Trophoblast cell (in vitro differentiated cells and primary cell): Measurements from ENCODE around the gene ALDH18A1.

Source experiments
- DNase-seq, 2 donors: peaks; one replicate each; pipeline ENCODE4 v3.0.0-alpha.2; 2016
- H2AFZ ChIP-seq: 2 replicates; pipeline ENCODE4 v1.6.1; 2013; ENCODE audit warnings: low read length, moderate library complexity, mild to moderate bottlenecking; ENCODE audit not compliant: insufficient read depth, poor library complexity
- H2AK5ac ChIP-seq: 2 replicates; pipeline ENCODE4 v1.6.1; 2013; ENCODE audit warnings: mild to moderate bottlenecking, low read length
- H2BK120ac ChIP-seq: 2 replicates; pipeline ENCODE4 v1.6.1; 2013; ENCODE audit warnings: low read length, mild to moderate bottlenecking, moderate library complexity; ENCODE audit not compliant: insufficient read depth, poor library complexity
- H2BK12ac ChIP-seq: 2 replicates; pipeline ENCODE4 v1.6.1; 2013; ENCODE audit warnings: mild to moderate bottlenecking, low read length, moderate library complexity
- H2BK5ac ChIP-seq: 2 replicates; pipeline ENCODE4 v1.6.1; 2013; ENCODE audit warnings: low read length, low read depth, moderate library complexity, mild to moderate bottlenecking; ENCODE audit not compliant: poor library complexity
- H3K14ac ChIP-seq: 2 replicates; pipeline ENCODE4 v1.6.1; 2013; ENCODE audit warnings: mild to moderate bottlenecking, low read length
- H3K18ac ChIP-seq: 2 replicates; pipeline ENCODE4 v1.6.1; 2013; ENCODE audit warnings: mild to moderate bottlenecking, low read length
- H3K23ac ChIP-seq: 2 replicates; pipeline ENCODE4 v1.6.1; 2013; ENCODE audit warnings: low read length
- H3K27ac ChIP-seq: 2 replicates; pipeline ENCODE4 v1.5.1; 2013; ENCODE audit warnings: low read depth, mild to moderate bottlenecking, inconsistent platforms, low read length, moderate library complexity
- H3K27me3 ChIP-seq: 2 replicates; pipeline ENCODE4 v1.6.1; 2013; ENCODE audit warnings: inconsistent platforms, mild to moderate bottlenecking, low read length, moderate library complexity; ENCODE audit not compliant: insufficient read depth
- H3K36me3 ChIP-seq, 2 experiments: 1 replicate in 1 of 2; 2 replicates in 1 of 2; pipeline ENCODE4 v1.6.1; 2013; ENCODE audit warnings: low read length in 2 of 2, mild to moderate bottlenecking in 2 of 2, moderate library complexity in 1 of 2; ENCODE audit not compliant: insufficient read depth in 2 of 2, control insufficient read depth in 1 of 2
- H3K4ac ChIP-seq: 2 replicates; pipeline ENCODE4 v1.6.1; 2013; ENCODE audit warnings: low read depth, mild to moderate bottlenecking, low read length, moderate library complexity
- H3K4me1 ChIP-seq, 2 experiments: 1 replicate in 1 of 2; 2 replicates in 1 of 2; pipeline ENCODE4 v1.6.1; 2013; ENCODE audit warnings: low read length in 2 of 2, mild to moderate bottlenecking in 2 of 2, moderate library complexity in 1 of 2; ENCODE audit not compliant: insufficient read depth in 2 of 2, control insufficient read depth in 1 of 2
- H3K4me2 ChIP-seq: 2 replicates; pipeline ENCODE4 v1.6.1; 2013; ENCODE audit warnings: inconsistent platforms, mild to moderate bottlenecking, low read length, moderate library complexity
- H3K4me3 ChIP-seq: 2 replicates; pipeline ENCODE4 v1.5.1; 2013; ENCODE audit warnings: mild to moderate bottlenecking, low read depth, low read length, inconsistent platforms
- H3K79me1 ChIP-seq: one replicate; pipeline ENCODE4 v1.6.1; 2013; ENCODE audit warnings: low read length
- H3K79me2 ChIP-seq: 2 replicates; pipeline ENCODE4 v1.6.1; 2013; ENCODE audit warnings: low read length, mild to moderate bottlenecking; ENCODE audit not compliant: control insufficient read depth, insufficient read depth, poor library complexity
- H3K9ac ChIP-seq: 2 replicates; pipeline ENCODE4 v1.6.1; 2013; ENCODE audit warnings: mild to moderate bottlenecking, low read length
- H3K9me3 ChIP-seq: 2 replicates; pipeline ENCODE4 v1.6.1; 2013; ENCODE audit warnings: low read depth, mild to moderate bottlenecking, control low read depth, inconsistent platforms, low read length; ENCODE audit not compliant: insufficient read depth
- H4K12ac ChIP-seq: 2 replicates; pipeline ENCODE4 v1.6.1; 2013; ENCODE audit warnings: low read depth, mild to moderate bottlenecking, low read length, moderate library complexity
- H4K8ac ChIP-seq: 2 replicates; pipeline ENCODE4 v1.6.1; 2013; ENCODE audit warnings: low read depth, mild to moderate bottlenecking, low read length, moderate library complexity
- H4K91ac ChIP-seq: one replicate; pipeline ENCODE4 v1.6.1; 2013; ENCODE audit warnings: low read depth, mild to moderate bottlenecking, low read length, moderate library complexity
- WGBS: extraction: QIAGEN DNeasy Blood & Tissue Kit; methylation state at CpG from one replicate; pipeline ENCODE4 v1.1.7; 2013; ENCODE audit warnings: missing lambda C conversion rate; ENCODE audit not compliant: insufficient read length, insufficient coverage; ENCODE audit errors: extremely low coverage; 5-methylcytosine and 5-hydroxymethylcytosine counted together

Gene ALDH18A1

GRCh38 chr10:95640891-95641315, 15.6 kb downstream of the ALDH18A1 start:
- Histone ChIP-seq H3K79me2 (no peaks in the 10 kb centered on the region), H3K4me2 (no peak overlapping the region)
- WGBS: no CpG with 5 or more reads among the region's 1 CpG

GRCh38 chr10:95637911-95638310, 18.6 kb downstream of the ALDH18A1 start:
- H4K91ac ChIP-seq: no peak overlapping the region
- no peak overlapping the region for H3K23ac ChIP-seq
- H2BK5ac ChIP-seq: no peak overlapping the region
- no peaks in the 10 kb centered on the region for H3K79me1 ChIP-seq
- no peak for DNase-seq
- no peak overlapping the region for H2AFZ ChIP-seq
- WGBS: no CpG with 5 or more reads among the region's 4 CpGs
- H3K9ac ChIP-seq: no peak overlapping the region
- H4K8ac ChIP-seq: no peak overlapping the region
- no peak overlapping the region for H3K4me3 ChIP-seq
- H3K79me2 ChIP-seq: no peaks in the 10 kb centered on the region
- H3K27me3 ChIP-seq: no peaks in the 10 kb centered on the region
- no peak overlapping the region for H2AK5ac ChIP-seq
- H3K4ac ChIP-seq: no peak overlapping the region
- no peak overlapping the region for H2BK120ac ChIP-seq
- H4K12ac ChIP-seq: no peak overlapping the region
- H3K4me2 ChIP-seq: no peak overlapping the region
- H3K18ac ChIP-seq: no peak overlapping the region
- H2BK12ac ChIP-seq: no peak overlapping the region
- peaks cover 2% of the 10 kb centered on the region for H3K9me3 ChIP-seq
- no peak overlapping the region for H3K14ac ChIP-seq
- H3K36me3 ChIP-seq: peaks cover 30 to 52% of the 10 kb centered on the region in 2 experiments
- no peaks in the 10 kb centered on the region for H3K4me1 ChIP-seq
- H3K27ac ChIP-seq: no peak overlapping the region

More at GRCh38 chr10:95640891-95641315, 15.6 kb downstream of the ALDH18A1 start:
- Histone ChIP-seq H3K27me3 (no peaks in the 10 kb centered on the region), H3K4ac (no peak overlapping the region), H4K8ac (no peak overlapping the region), H2BK120ac (no peak overlapping the region), H2AFZ (no peak overlapping the region), H4K91ac (no peak overlapping the region), H3K23ac (no peak overlapping the region), H2BK5ac (no peak overlapping the region), H3K14ac (no peak overlapping the region), H3K27ac (no peak overlapping the region), H2BK12ac (no peak overlapping the region), H4K12ac (no peak overlapping the region), H3K9ac (no peak overlapping the region), H2AK5ac (no peak overlapping the region), H3K18ac (no peak overlapping the region), H3K36me3 (peaks cover 31 to 47% of the 10 kb centered on the region in 2 experiments), H3K4me1 (no peaks in the 10 kb centered on the region), H3K79me1 (no peaks in the 10 kb centered on the region), H3K4me3 (no peak overlapping the region), H3K9me3 (peaks cover 2% of the 10 kb centered on the region)
- DNase-seq: no peak

- Histone ChIP-seq H2BK5ac (no peak overlapping the region), H4K12ac (no peak overlapping the region), H3K9ac (no peak overlapping the region), H2AK5ac (no peak overlapping the region), H3K27me3 (no peaks in the 10 kb centered on the region), H4K8ac (no peak overlapping the region), H2BK120ac (no peak overlapping the region), H3K4me3 (no peak overlapping the region), H4K91ac (no peak overlapping the region), H3K18ac (no peak overlapping the region), H3K4me1 (no peaks in the 10 kb centered on the region), H3K14ac (no peak overlapping the region), H3K36me3 (peaks cover 28 to 48% of the 10 kb centered on the region in 2 experiments), H3K9me3 (peaks cover 2% of the 10 kb centered on the region), H2BK12ac (no peak overlapping the region), H3K4ac (no peak overlapping the region), H3K27ac (no peak overlapping the region), H3K79me1 (no peaks in the 10 kb centered on the region), H3K4me2 (no peak overlapping the region), H3K79me2 (no peaks in the 10 kb centered on the region), H2AFZ (no peak overlapping the region), H3K23ac (no peak overlapping the region)
- DNase-seq: no peak
- WGBS: no CpG with 5 or more reads among the region's 10 CpGs
These were observed 19.4 kb downstream of the ALDH18A1 start for GRCh38 chr10:95637140-95637539.

DNA sequence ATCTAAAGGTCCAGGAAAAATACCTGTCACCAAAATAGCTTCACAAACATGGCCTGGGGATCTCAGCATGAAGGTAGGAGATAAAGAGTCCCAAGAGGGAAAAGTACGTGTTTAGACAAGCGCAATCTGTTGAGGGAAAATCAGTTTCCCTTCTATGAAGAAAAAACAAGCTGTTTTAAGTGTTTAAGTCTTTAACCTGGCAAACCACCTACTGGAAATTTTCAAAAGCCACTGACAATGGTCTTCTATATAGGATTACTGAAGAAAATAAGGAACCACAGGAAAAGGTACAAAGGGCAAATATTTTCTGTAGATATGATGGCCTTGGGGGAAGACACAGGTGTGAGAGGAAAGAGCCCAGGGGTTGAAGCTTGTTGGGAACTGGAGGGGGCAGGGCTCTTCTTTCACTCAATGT, 21.2 kb downstream of the ALDH18A1 start:
- H3K14ac ChIP-seq: no peak overlapping the region
- H3K4me2 ChIP-seq: no peak overlapping the region
- no peaks in the 10 kb centered on the region for H3K4me1 ChIP-seq
- no peak overlapping the region for H4K91ac ChIP-seq
- no peak overlapping the region for H4K12ac ChIP-seq
- H3K4me3 ChIP-seq: no peak overlapping the region
- H3K23ac ChIP-seq: no peak overlapping the region
- no peak for DNase-seq
- no peak overlapping the region for H3K18ac ChIP-seq
- H3K9me3 ChIP-seq: peaks cover 2% of the 10 kb centered on the region
- H2BK12ac ChIP-seq: no peak overlapping the region
- no peak overlapping the region for H2BK120ac ChIP-seq
- H3K27me3 ChIP-seq: no peaks in the 10 kb centered on the region
- H3K9ac ChIP-seq: no peak overlapping the region
- no peak overlapping the region for H2AK5ac ChIP-seq
- H3K79me2 ChIP-seq: no peaks in the 10 kb centered on the region
- no peak overlapping the region for H3K4ac ChIP-seq
- no peak overlapping the region for H2AFZ ChIP-seq
- no peak overlapping the region for H4K8ac ChIP-seq
- no peaks in the 10 kb centered on the region for H3K79me1 ChIP-seq
- H3K27ac ChIP-seq: no peak overlapping the region
- no peak overlapping the region for H2BK5ac ChIP-seq
- peaks cover 18 to 38% of the 10 kb centered on the region in 2 experiments for H3K36me3 ChIP-seq
- WGBS: no CpG with 5 or more reads among the region's 2 CpGs
